ENCODE data around the gene LRRC59. TPM values are rescaled to one million over a fixed set of nuclear protein-coding genes. Genes with fewer than 3 reads are reported as not detected.

Gene LRRC59
- total and polyA plus RNA-seq, 2 donors = 27.8 to 38.7 TPM

DNA sequence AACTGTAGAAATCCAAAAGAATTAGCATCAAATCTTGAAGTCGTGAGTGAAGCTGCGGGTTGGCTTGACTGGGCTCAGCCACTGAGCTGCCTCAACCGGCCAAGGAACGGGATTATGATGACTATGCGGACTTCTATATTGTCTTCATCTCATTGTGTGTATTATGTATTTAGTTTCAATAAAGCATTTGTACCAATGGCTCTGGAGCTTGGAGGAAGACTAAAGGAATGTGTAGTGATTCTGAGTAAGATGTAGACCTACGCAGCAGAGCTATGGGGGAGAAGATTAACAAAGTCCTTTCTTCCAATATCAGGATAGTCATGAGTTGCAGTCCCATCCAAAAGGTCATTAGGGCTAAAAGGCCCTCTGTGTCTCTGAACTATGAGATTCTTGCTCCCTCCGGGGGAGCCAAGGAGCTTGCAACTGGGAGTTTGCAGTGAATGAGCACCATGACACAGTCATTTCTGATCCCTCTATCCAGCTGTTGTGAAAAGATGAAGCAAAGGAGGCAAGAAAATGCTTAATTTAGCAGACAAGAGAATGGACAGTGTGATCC lies 16.0 kb downstream of the LRRC59 start:
- Histone ChIP-seq H3K27me3 (ENCODE audit: control insufficient read depth in 2 of 2, insufficient read depth in 1 of 2, low read length in 1 of 2) (no peaks in the 10 kb centered on the region), H3K36me3 (ENCODE audit: control insufficient read depth in 2 of 2, insufficient read depth in 2 of 2, low read length in 1 of 2) (peaks cover 67 to 72% of the 10 kb centered on the region in 2 donors), H3K4me1 (ENCODE audit: control insufficient read depth in 2 of 2, insufficient read depth in 2 of 2, low read length in 2 of 2) (no peaks in the 10 kb centered on the region), H3K27ac (ENCODE audit: low read depth in 1 of 2, low read length in 1 of 2) (no peak overlapping the region), H3K9me3 (ENCODE audit: control insufficient read depth in 2 of 2, insufficient read depth in 1 of 2, low read length in 1 of 2) (no peaks in the 10 kb centered on the region), H3K4me3 (ENCODE audit: low read length in 2 of 2) (no peak overlapping the region)
- DNase-seq (ENCODE audit: low read depth in 6 of 9, low spot score in 9 of 9) = no peak
- 96% methylated on average over 7 of the region's 7 CpGs for WGBS

DNA sequence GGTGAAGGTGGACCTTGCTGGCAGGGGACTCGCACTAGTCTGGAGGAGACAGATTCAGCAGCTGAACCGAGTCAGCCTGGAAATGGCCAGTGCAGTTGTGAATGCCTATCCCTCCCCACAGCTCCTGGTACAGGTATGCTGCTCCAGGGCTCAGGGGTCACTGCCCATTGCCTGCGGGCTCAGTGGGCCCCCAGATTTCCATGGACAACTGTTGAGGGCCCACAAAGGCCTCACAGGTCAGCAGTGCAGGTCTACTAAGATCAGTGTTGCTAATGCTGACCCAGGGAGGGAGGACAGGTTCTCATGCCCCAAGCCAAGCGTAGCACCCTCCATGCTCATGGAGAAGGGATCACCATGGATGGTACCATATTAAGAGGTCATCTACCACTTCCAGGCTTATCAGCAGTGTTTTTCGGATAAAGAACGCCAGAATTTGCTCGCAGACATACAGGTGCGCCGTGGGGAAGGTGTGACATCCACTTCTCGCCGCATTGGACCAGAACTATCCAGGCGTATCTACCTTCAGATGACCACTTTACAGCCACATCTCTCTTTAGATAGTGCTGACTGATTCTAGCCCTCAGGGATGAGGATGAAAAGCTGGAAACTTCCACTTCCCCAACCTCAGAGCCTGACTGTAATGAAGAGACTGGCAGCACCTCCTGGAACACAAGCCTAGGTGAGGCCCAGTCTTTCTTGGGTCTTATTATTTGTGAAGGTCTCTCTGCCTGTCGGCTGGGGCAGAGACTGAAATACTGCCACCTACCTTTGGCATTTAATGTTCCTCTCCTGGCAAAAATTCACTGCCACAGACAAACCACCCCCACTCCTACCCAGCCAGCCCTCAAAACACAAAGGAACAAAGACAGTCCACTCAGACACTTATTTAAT lies 16.7 kb downstream of the LRRC59 start:
- no peaks in the 10 kb centered on the region for H3K27me3 ChIP-seq (ENCODE audit: control insufficient read depth in 2 of 2, insufficient read depth in 1 of 2, low read length in 1 of 2)
- DNase-seq (ENCODE audit: low read depth in 6 of 9, low spot score in 9 of 9) = no peak
- WGBS = 96% methylated on average over 13 of the region's 13 CpGs
- H3K4me3 ChIP-seq (ENCODE audit: low read length in 2 of 2) = no peak overlapping the region
- peaks cover 64 to 69% of the 10 kb centered on the region in 2 donors for H3K36me3 ChIP-seq (ENCODE audit: control insufficient read depth in 2 of 2, insufficient read depth in 2 of 2, low read length in 1 of 2)
- no peaks in the 10 kb centered on the region for H3K4me1 ChIP-seq (ENCODE audit: control insufficient read depth in 2 of 2, insufficient read depth in 2 of 2, low read length in 2 of 2)
- H3K27ac ChIP-seq (ENCODE audit: low read depth in 1 of 2, low read length in 1 of 2) = no peak overlapping the region
- no peaks in the 10 kb centered on the region for H3K9me3 ChIP-seq (ENCODE audit: control insufficient read depth in 2 of 2, insufficient read depth in 1 of 2, low read length in 1 of 2)

DNA sequence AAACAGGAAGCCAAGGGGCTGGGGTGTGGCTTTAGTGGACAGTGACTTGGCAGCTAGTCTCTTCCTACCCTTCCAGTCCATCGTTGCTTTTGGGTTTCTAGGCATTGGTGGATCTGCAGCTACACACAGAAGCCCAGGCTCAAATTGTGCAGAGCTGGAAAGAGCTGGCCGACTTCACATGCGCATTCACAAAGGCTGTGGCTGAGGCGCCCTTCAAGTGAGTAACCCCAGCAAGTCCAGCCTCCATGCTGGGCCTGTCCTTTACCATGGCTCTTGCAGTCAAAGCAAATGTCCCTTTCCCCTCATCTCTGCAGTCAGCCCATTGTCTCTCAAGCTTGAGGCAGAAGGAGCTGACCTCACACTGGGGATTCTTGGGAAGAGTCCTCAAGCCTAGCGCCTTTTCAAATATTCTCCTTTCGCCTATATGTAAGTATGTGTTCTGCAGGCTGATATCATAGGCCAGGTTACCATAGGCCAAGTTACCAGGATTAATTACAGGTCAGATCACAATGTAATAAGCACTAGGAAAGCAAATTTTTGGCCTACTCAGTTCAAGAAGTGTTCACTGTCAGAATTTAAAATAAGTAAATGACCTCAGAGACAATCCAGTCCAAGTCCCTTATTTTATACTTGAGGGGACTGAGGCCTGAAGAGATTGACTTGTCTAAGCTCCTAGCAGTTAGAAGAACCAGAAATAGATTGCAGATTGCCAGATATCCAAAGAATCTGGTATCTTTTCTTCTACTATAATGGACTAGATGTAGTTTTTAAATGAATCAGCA lies 17.8 kb downstream of the LRRC59 start:
- peaks cover 57 to 59% of the 10 kb centered on the region in 2 donors for H3K36me3 ChIP-seq (ENCODE audit: control insufficient read depth in 2 of 2, insufficient read depth in 2 of 2, low read length in 1 of 2)

DNA sequence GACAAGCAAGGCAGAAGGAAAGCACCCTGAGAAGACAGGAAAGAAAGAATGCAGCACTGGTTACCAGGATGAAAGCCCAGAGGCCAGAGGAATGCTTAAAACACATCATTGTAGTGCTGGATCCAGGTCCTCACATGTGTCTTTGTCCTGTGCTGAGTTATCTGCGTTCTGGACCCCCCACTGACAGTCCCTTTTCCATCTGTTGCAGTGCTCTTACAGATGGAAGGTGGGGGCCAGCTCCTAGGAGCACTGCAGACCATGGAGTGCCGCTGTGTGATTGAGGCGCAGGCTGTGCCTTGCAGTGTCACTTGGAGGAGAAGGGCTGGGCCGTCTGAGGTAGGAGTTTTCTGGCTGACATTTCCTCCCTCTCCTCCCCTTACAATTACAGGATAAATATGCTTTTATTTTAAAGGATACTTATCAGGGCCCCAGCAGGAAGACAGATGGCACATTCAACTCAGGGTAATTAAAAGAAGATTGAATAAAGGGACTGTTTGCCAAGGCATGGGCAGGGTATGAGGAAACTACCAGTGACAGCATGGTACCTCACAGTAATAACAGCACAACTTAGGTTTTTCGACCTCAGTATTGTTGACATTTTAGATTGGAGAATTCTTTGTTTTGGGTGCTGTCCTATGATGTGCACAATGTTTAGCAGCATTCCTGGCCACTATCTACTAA lies 21.3 kb downstream of the LRRC59 start:
- WGBS = 95% methylated on average over 5 of the region's 5 CpGs
- Histone ChIP-seq H3K27me3 (ENCODE audit: control insufficient read depth in 2 of 2, insufficient read depth in 1 of 2, low read length in 1 of 2) (no peaks in the 10 kb centered on the region), H3K27ac (ENCODE audit: low read depth in 1 of 2, low read length in 1 of 2) (no peak overlapping the region), H3K4me1 (ENCODE audit: control insufficient read depth in 2 of 2, insufficient read depth in 2 of 2, low read length in 2 of 2) (peaks cover 15 to 17% of the 10 kb centered on the region in 2 donors), H3K9me3 (ENCODE audit: control insufficient read depth in 2 of 2, insufficient read depth in 1 of 2, low read length in 1 of 2) (no peaks in the 10 kb centered on the region), H3K4me3 (ENCODE audit: low read length in 2 of 2) (no peak overlapping the region), H3K36me3 (ENCODE audit: control insufficient read depth in 2 of 2, insufficient read depth in 2 of 2, low read length in 1 of 2) (peaks cover 24 to 30% of the 10 kb centered on the region in 2 donors)
- no peak for DNase-seq (ENCODE audit: low read depth in 6 of 9, low spot score in 9 of 9)

More for the DNA sequence above, 17.8 kb downstream of the LRRC59 start:
- Histone ChIP-seq H3K4me3 (ENCODE audit: low read length in 2 of 2) (no peak overlapping the region), H3K27ac (ENCODE audit: low read depth in 1 of 2, low read length in 1 of 2) (no peak overlapping the region), H3K27me3 (ENCODE audit: control insufficient read depth in 2 of 2, insufficient read depth in 1 of 2, low read length in 1 of 2) (no peaks in the 10 kb centered on the region), H3K9me3 (ENCODE audit: control insufficient read depth in 2 of 2, insufficient read depth in 1 of 2, low read length in 1 of 2) (no peaks in the 10 kb centered on the region), H3K4me1 (ENCODE audit: control insufficient read depth in 2 of 2, insufficient read depth in 2 of 2, low read length in 2 of 2) (no peaks in the 10 kb centered on the region)
- DNase-seq (ENCODE audit: low read depth in 6 of 9, low spot score in 9 of 9) = no peak
- 98% methylated on average over 6 of the region's 6 CpGs for WGBS

DNA sequence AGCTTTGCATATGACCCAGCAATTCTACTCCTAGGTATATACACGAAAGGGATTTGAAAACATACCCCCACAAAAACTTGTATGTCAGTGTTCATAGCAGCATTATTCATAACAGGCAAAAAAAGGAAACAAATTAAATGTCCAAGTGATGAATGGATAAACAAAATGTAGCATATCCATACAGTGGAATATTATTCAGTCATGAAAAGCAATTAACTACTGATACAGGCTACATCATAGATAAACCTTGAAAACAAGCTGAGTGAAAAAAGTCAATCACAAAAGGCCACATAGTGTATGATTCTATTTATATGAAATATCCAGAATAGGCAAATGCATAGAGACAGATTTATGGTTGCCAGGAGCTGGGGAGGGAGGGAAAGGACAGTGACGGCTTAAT lies 23.6 kb downstream of the LRRC59 start:
- Histone ChIP-seq H3K9me3 (ENCODE audit: control insufficient read depth in 2 of 2, insufficient read depth in 1 of 2, low read length in 1 of 2) (no peaks in the 10 kb centered on the region), H3K27ac (ENCODE audit: low read depth in 1 of 2, low read length in 1 of 2) (peak overlapping the region in 1 of 2 donors; percentile 89), H3K4me1 (ENCODE audit: control insufficient read depth in 2 of 2, insufficient read depth in 2 of 2, low read length in 2 of 2) (peaks cover 15 to 17% of the 10 kb centered on the region in 2 donors), H3K27me3 (ENCODE audit: control insufficient read depth in 2 of 2, insufficient read depth in 1 of 2, low read length in 1 of 2) (no peaks in the 10 kb centered on the region), H3K36me3 (ENCODE audit: control insufficient read depth in 2 of 2, insufficient read depth in 2 of 2, low read length in 1 of 2) (peaks cover 20 to 29% of the 10 kb centered on the region in 2 donors), H3K4me3 (ENCODE audit: low read length in 2 of 2) (peak overlapping the region; percentile 81 to 95)
- no peak for DNase-seq (ENCODE audit: low read depth in 6 of 9, low spot score in 9 of 9)
- WGBS = 90% methylated on average over 2 of the region's 2 CpGs

DNA sequence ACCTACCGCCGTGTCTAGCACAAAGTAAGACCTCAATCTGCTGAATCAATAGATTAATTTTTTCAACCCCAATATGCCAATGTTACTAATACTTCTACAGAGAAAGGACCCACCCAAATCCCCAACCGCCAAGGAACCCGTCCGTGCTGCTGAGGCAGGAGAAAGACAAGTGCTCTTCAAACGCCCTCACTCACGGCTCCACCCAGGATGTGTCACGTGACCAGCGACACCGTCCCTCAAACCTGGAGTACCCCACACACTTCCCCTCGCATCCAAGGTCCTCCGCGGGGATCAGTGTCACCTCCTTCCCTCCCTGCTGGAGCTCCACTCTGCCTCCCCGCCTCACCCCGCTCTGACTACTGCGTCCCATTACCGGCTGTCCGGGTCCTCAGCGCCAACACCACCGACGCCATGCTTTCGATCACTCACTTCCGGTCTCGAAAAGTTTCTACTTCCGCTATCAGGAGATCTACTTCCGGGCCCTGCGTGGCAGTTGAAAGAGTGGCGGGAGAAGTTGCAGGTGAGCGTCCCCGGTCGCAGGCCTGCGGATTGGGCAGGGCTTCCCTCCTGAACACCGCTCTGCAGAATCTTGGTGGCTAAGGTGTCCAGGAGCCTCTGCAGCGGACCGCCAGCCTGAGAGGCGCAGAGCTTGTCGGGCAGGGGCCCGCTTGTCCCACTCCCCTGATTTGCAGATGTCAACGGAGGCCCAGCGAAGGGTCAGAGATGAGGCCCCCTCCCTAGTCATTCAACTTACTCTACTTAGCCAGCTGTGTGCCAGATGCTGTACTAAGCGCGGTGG lies 24.4 kb downstream of the LRRC59 start, which contains the start of the genes EME1 and MRPL27:
TSS of gene EME1 (plus strand) at position 472 of the 799 bp plus-strand sequence. CDS start 1,980 bp downstream, outside the sequence.
TSS of gene MRPL27 (minus strand) at position 427 of the 799 bp plus-strand sequence. CDS start at position 413, 14 bp downstream.
- DNase-seq (ENCODE audit: low read depth in 6 of 9, low spot score in 9 of 9) = peak; percentile 85 to 97 (median 92)
- WGBS = 3% methylated on average over 42 of the region's 42 CpGs
- Histone ChIP-seq H3K27me3 (ENCODE audit: control insufficient read depth in 2 of 2, insufficient read depth in 1 of 2, low read length in 1 of 2) (no peaks in the 10 kb centered on the region), H3K27ac (ENCODE audit: low read depth in 1 of 2, low read length in 1 of 2) (peak within 1 kb of the TSS; percentile 89 to 99), H3K36me3 (ENCODE audit: control insufficient read depth in 2 of 2, insufficient read depth in 2 of 2, low read length in 1 of 2) (peaks cover 18 to 33% of the 10 kb centered on the region in 2 donors), H3K4me3 (ENCODE audit: low read length in 2 of 2) (peak within 1 kb of the TSS; percentile 81 to 95), H3K9me3 (ENCODE audit: control insufficient read depth in 2 of 2, insufficient read depth in 1 of 2, low read length in 1 of 2) (no peaks in the 10 kb centered on the region), H3K4me1 (ENCODE audit: control insufficient read depth in 2 of 2, insufficient read depth in 2 of 2, low read length in 2 of 2) (peaks cover 15 to 17% of the 10 kb centered on the region in 2 donors)

DNA sequence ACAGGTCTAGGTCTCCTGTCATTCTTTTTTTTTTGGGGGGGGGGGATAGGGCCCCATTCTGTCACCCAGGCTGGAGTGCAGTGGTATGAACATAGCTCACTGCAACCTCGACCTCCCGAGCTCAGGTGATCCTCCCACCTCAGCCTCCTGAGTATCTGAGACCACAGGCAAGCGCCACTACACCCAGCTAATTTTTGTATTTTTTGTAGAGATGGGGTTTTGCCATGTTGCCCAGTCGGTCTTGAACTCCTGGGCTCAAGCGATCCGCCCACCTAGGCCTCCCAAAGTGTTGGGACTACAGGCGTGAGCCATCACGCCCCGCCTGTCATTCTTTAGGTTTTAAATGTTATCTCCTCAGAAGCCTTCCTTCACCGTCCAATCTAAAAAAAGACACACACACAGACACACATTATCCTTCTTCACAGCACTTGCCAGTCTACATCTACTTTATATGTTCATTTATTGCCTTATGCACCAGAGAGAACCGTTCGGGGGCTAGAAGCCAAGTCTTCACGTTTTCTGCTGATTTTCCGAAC lies 25.0 kb downstream of the LRRC59 start:
- Histone ChIP-seq H3K9me3 (ENCODE audit: control insufficient read depth in 2 of 2, insufficient read depth in 1 of 2, low read length in 1 of 2) (no peaks in the 10 kb centered on the region), H3K36me3 (ENCODE audit: control insufficient read depth in 2 of 2, insufficient read depth in 2 of 2, low read length in 1 of 2) (peaks cover 25 to 40% of the 10 kb centered on the region in 2 donors), H3K27ac (ENCODE audit: low read depth in 1 of 2, low read length in 1 of 2) (peak overlapping the region; percentile 89 to 99), H3K27me3 (ENCODE audit: control insufficient read depth in 2 of 2, insufficient read depth in 1 of 2, low read length in 1 of 2) (no peaks in the 10 kb centered on the region), H3K4me3 (ENCODE audit: low read length in 2 of 2) (peak overlapping the region; percentile 81 to 95), H3K4me1 (ENCODE audit: control insufficient read depth in 2 of 2, insufficient read depth in 2 of 2, low read length in 2 of 2) (peaks cover 15 to 17% of the 10 kb centered on the region in 2 donors)
- 30% methylated on average over 14 of the region's 14 CpGs for WGBS
- no peak for DNase-seq (ENCODE audit: low read depth in 6 of 9, low spot score in 9 of 9)

DNA sequence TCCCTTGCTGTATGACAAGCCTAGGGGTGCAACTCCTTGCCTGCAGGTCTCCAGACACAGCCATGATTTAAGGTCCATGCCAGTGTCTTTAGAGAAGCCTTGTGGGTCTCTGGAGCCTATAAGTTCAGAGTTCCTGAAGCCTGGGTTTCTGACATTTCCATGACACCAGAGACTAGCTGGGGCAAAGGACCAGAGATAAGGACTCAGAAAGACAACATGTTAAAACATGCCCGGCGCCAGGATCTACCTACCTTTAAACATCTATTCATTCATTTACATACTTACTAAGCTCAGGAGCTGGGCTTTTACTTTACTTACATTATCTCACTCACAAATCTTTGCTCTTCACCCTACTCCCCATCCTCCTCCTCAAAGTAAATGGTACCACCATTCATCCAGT lies 25.8 kb downstream of the LRRC59 start:
- Histone ChIP-seq H3K4me1 (ENCODE audit: control insufficient read depth in 2 of 2, insufficient read depth in 2 of 2, low read length in 2 of 2) (peaks cover 15 to 17% of the 10 kb centered on the region in 2 donors), H3K4me3 (ENCODE audit: low read length in 2 of 2) (no peak overlapping the region), H3K27ac (ENCODE audit: low read depth in 1 of 2, low read length in 1 of 2) (no peak overlapping the region), H3K9me3 (ENCODE audit: control insufficient read depth in 2 of 2, insufficient read depth in 1 of 2, low read length in 1 of 2) (no peaks in the 10 kb centered on the region), H3K27me3 (ENCODE audit: control insufficient read depth in 2 of 2, insufficient read depth in 1 of 2, low read length in 1 of 2) (no peaks in the 10 kb centered on the region), H3K36me3 (ENCODE audit: control insufficient read depth in 2 of 2, insufficient read depth in 2 of 2, low read length in 1 of 2) (peaks cover 33 to 45% of the 10 kb centered on the region in 2 donors)
- 94% methylated on average over 2 of the region's 2 CpGs for WGBS
- no peak for DNase-seq (ENCODE audit: low read depth in 6 of 9, low spot score in 9 of 9)
